ENCODE data around the gene ZNF816. TPM values are rescaled to one million over a fixed set of nuclear protein-coding genes. Genes with fewer than 3 reads are reported as not detected.
"Not testable (repeated sequence)": the region's sequence is repeated elsewhere in the genome, so short reads cannot be mapped to it uniquely, and the experiment has no call there.

ZNF816 gene
- total RNA-seq, 4 donors from 2014 or later: 3.7 to 23.0 (median 13.5) TPM

DNA sequence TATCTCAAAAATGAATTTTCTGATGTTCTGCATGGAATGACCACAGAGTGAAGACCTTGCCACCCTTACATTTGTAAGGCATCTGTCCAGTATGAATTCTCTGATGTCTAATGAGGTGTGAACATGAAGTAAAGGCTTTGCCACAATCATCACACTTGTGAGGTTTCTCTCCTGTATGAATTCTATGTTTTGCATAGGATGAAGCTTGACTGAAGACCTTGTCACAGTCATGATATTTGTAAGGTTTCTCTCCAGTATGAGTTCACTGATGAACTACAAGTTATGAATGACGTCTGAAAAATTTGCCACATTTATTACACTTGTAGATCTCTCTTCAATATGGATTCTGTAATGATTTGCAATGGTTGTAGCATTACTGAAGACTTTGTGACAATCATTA, 13.3 kb downstream of the ZNF816 start:
- 46 to 95% methylated on average over 1 of the region's 1 CpG for WGBS, 2 donors
- Histone ChIP-seq H3K9me3 (peaks cover 0 to 84% (median 23%) of the 10 kb centered on the region in 4 donors), H3K27me3 (no peaks in the 10 kb centered on the region), H3K4me3 (no peak overlapping the region), H3K36me3 (peaks cover 11 to 60% (median 30%) of the 10 kb centered on the region in 3 donors), H3K27ac (no peak overlapping the region), H3K4me1 (no peaks in the 10 kb centered on the region)
- no peak for DNase-seq (ENCODE audit: low spot score in 2 of 2)
- TF ChIP-seq, protein P1, sequence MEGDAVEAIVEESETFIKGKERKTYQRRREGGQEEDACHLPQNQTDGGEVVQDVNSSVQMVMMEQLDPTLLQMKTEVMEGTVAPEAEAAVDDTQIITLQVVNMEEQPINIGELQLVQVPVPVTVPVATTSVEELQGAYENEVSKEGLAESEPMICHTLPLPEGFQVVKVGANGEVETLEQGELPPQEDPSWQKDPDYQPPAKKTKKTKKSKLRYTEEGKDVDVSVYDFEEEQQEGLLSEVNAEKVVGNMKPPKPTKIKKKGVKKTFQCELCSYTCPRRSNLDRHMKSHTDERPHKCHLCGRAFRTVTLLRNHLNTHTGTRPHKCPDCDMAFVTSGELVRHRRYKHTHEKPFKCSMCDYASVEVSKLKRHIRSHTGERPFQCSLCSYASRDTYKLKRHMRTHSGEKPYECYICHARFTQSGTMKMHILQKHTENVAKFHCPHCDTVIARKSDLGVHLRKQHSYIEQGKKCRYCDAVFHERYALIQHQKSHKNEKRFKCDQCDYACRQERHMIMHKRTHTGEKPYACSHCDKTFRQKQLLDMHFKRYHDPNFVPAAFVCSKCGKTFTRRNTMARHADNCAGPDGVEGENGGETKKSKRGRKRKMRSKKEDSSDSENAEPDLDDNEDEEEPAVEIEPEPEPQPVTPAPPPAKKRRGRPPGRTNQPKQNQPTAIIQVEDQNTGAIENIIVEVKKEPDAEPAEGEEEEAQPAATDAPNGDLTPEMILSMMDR (IDR thresholded peaks at IDR 0.05): no peak
- no peak for TF ChIP-seq EP300 (IDR thresholded peaks at IDR 0.05)
- TF ChIP-seq POLR2A (IDR thresholded peaks at IDR 0.05): no peak

DNA sequence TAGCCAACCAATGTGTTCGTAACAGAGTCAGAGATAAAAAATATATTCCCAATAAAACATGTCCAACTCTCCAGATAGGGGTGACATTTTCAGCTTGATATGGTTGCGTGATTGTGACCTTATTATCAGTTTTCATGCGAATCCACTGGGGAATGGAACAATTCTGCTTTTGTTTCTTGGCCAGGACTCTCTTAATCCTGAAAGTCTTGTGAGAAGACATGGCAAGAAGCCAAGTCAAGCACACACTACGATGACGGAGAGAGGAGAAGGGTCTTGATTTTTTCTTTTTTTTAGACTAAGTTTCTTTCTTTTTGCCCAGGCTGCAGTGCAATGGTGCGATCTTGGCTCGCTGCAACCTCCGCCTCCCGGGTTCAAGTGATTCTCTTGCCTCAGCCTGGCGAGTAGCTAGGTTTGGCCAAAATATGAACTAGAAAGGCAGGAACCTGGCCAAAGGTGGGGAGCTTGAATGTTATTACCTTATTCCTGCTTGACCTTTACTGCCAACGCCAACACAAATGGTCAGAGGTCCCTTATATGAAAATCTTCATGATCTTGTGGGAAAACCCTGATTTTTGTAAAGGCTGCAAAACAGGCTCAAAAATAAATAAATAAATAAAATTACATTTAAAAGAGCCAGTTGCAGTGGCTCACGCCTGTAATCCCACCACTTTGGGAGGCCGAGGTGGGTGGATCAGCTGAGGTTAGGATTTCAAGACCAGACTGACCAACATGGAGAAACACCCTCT, 14.5 kb downstream of the ZNF816 start:
- 78 to 83% methylated on average over 13 of the region's 13 CpGs for WGBS, 2 donors

DNA sequence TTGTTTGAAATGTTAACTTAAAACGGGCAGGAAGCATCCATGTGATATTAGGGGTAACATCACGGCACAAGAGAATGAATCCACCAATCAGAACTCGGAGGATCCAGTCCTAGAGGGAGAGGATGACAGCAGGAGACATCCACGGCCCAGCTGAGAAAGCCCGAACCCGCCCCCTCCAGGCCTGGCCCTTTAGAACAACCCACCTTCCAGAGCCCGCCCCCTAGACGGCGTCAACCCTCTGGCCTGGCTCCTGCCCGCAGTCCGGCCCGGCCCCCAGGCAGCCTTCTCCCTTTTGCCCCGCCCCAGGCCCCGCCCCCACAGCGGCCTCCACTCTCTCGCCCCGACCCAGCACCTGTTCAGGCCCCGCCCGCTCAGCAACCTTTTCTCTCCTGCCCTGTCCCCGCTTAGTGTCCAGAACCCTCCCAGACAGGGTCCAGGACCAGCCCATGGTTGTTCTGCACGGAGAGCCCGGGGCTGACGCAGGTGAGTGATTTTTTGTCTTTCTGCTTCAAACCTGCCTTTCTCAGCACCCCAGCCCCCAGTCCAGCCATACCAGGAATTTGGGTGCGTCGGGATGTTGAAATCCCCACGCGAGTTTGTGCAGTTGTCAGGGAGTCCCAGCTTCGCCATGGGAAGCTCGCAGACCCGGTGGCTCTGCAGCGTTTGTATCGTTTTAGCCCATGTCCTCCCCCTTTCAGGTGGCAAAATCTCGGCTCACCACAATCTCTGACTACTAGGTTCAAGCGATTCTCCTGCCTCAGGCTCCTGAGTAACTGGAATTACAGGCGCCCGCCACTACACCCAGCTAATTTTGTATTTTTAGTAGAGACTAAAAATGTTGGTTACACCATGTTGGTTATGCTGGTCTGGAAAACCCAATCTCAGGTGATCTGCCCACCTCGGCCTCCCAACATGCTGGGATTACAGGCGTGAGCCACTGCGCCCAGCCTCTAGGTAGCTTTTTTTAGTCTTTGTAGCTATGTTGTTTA, 16.1 kb downstream of the ZNF816 start:
- H3K9me3 ChIP-seq: peaks cover 0 to 61% (median 21%) of the 10 kb centered on the region in 4 donors
- 33 to 35% methylated on average over 36 to 39 of the region's 39 CpGs for WGBS, 2 donors
- TF ChIP-seq EP300 (IDR thresholded peaks at IDR 0.05): no peak
- TF ChIP-seq, protein P1 (IDR thresholded peaks at IDR 0.05): no peak
- no peak for TF ChIP-seq POLR2A (IDR thresholded peaks at IDR 0.05)
- no peak overlapping the region for H3K27ac ChIP-seq
- H3K4me3 ChIP-seq: no peak overlapping the region
- DNase-seq (ENCODE audit: low spot score in 2 of 2): no peak
- peaks cover 11 to 34% (median 14%) of the 10 kb centered on the region in 3 donors for H3K36me3 ChIP-seq
- H3K4me1 ChIP-seq: peaks cover 0 to 9% (median 3%) of the 10 kb centered on the region in 4 donors
- no peaks in the 10 kb centered on the region for H3K27me3 ChIP-seq

More for the DNA sequence above, 14.5 kb downstream of the ZNF816 start:
- TF ChIP-seq, protein P1 (IDR thresholded peaks at IDR 0.05): no peak
- TF ChIP-seq EP300 (IDR thresholded peaks at IDR 0.05) (no peak), POLR2A (IDR thresholded peaks at IDR 0.05) (no peak)
- Histone ChIP-seq H3K4me1 (peaks cover 0 to 4% (median 1%) of the 10 kb centered on the region in 4 donors), H3K27ac (no peak overlapping the region), H3K4me3 (no peak overlapping the region), H3K36me3 (peaks cover 11 to 50% (median 30%) of the 10 kb centered on the region in 3 donors), H3K27me3 (no peaks in the 10 kb centered on the region), H3K9me3 (peaks cover 0 to 76% (median 23%) of the 10 kb centered on the region in 4 donors)
- no peak for DNase-seq (ENCODE audit: low spot score in 2 of 2)

DNA sequence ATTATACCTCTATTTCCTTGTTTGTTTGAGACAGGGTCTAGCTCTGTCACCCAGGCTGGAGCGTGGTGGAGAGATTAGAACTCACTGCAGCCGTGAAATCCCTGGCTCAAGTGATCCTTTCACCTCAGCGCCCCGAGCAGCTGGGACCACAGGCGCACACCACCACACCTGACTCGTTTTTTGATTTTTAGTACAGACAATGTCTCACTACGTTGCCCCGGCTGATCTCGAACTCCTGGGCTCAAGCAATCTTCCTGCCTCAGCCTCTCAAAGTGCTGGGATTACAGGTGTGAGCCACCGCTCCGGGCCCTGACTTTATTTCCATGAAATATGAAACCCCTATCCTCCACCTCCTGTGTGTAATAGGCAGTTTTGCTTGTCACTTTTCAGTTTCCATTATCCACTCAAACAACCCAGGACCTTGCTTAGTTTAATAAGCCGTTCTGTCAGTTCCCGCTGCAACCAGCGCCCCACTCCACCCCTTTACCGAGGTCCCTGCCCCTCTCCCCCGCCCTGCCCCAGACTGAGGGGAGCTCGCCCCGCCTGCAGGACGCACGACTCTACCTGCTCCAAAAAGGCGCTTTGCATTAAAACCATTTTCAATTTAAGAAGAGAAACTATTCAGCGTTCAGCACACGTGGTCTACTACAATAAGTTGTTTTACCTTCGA, 16.9 kb downstream of the ZNF816 start:
- DNase-seq (ENCODE audit: low spot score in 2 of 2): no peak
- H3K4me3 ChIP-seq: no peak overlapping the region
- 59 to 61% methylated on average over 24 of the region's 24 CpGs for WGBS, 2 donors
- H3K36me3 ChIP-seq: peaks cover 4 to 26% (median 6%) of the 10 kb centered on the region in 3 donors
- H3K4me1 ChIP-seq: peaks cover 0 to 17% (median 4%) of the 10 kb centered on the region in 4 donors
- TF ChIP-seq POLR2A (IDR thresholded peaks at IDR 0.05): no peak
- TF ChIP-seq, protein P1 (IDR thresholded peaks at IDR 0.05): no peak
- no peak for TF ChIP-seq EP300 (IDR thresholded peaks at IDR 0.05)
- H3K27ac ChIP-seq: no peak overlapping the region
- no peaks in the 10 kb centered on the region for H3K27me3 ChIP-seq
- H3K9me3 ChIP-seq: peaks cover 0 to 52% (median 20%) of the 10 kb centered on the region in 4 donors

DNA sequence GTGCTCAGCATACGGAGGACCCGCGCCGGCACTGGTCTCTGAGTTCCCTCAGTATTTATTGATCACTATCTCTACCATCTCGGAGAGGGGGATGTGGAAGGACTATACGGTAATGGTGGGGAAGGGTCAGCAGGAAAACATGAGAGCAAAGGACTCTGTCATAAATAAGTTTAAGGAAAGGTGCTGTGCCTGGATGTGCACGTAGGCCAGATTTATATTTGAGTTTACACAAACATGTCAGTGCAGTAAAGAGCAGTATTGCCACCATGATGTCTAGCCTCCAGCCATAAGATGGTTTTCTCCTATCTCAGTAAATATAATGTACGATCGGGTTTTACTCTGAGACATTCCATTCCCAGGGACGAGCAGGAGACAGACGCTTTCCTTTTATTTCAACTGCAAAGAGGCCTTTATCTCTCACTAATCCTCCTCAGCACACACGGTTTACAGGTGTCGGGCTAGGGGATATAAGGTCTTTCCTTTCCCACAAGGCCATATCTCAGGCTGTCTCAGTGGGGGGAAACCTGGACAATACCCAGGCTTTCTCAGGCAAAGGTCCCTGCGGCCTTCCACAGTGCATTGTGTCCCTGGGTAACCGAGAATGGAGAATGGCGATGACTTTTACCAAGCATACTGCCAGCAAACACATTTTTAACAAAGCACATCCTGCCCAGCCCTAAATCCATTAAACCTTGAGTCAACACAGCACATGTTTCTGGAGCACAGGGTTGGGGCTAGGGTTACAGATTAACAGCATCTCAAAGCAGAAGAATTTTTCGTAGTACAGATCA, 17.8 kb downstream of the ZNF816 start:
- H3K36me3 ChIP-seq: peaks cover 0 to 17% (median 0%) of the 10 kb centered on the region in 3 donors
- not testable (repeated sequence) for H3K27ac ChIP-seq; H3K27me3 ChIP-seq; DNase-seq (ENCODE audit: low spot score in 2 of 2); H3K4me3 ChIP-seq
- peaks cover 0 to 17% (median 4%) of the 10 kb centered on the region in 4 donors for H3K4me1 ChIP-seq
- peaks cover 0 to 44% (median 15%) of the 10 kb centered on the region in 4 donors for H3K9me3 ChIP-seq
- 74 to 80% methylated on average over 17 of the region's 17 CpGs for WGBS, 2 donors
